ENCODE results near the gene CNPY1.
A peak's percentile ranks its signal among the peaks of the same experiment; 100 is the strongest.

Gene CNPY1

DNA sequence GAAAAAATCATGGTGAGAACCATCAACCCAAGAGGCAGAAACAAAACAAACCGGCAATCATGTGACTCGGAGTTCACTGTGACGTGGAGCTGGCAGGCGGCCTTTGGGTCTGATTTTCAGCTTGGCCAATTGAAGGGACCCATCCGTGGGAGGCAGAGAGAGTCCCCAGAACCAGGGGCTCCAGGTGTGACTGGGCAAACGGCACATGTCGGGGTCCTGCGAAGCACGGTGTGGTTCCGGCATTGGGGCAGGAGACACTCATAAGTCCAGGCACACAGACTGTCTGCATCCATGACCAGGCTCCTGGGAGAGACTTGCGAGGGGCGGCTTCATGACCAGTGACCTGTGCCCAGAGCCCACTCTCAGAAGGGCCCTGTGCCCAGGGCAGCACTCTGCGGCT, 12.6 kb upstream of the CNPY1 start:
- no peak for DNase-seq (ENCODE audit: low read depth in 2 of 2)

DNA sequence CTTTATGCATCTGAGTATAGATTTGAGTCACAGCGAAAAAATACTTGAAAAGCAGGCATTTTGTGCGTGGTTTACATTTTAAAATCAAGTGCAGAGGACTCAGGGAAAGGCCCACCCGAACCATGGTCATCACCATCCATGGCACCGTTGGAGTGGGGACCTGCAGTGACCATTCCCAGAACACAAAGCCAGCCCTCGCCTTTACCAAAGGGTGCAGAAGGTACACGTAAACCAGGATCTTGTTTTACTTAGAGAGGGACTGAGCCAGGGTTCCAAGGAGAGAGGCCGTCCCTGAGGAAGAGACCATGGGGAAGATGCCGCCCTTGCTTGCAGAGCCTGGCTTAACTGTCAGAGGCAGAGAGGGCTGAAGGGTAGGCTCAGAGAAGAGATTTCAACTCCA, 12.0 kb upstream of the CNPY1 start:
- DNase-seq (ENCODE audit: low read depth in 2 of 2) = no peak

DNA sequence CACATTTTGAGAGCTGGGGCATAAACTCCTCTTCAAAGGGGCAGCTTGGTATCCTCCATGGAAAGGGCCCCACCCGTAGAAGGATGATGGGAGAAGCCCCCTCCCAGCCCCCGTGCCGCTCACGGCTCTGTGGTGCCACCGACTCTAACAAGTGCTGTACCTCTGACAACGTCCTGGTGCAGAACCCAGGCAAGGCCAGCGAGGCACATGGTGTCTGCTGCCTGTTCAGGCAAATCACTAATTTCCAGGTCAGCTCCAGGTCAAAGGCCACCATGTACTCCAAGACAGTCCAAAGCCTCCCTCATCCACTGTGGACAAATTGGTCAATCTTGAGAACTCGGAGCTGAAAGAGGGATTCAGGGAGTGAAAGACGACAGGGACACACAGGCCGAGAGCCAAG, 11.4 kb upstream of the CNPY1 start:
- DNase-seq (ENCODE audit: low read depth in 2 of 2) = no peak

DNA sequence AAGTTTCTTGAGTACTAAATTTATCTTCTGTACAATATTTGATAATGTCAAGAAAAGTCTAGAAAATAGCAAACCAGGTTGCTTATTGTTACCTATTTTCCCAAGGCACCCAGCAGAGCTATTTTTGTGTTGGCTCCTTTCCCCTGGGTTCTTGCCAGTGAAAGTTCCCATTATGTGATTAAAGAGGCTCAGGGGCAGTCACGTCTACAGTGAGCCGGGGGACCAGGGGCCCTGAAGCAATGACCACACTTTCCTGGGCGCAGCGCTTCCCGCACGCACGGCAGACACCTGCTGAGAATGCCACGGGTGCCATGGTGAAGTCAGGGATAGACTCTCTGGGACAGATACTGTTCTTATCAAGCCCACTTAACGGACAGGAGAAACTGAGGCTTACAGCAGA, 10.4 kb upstream of the CNPY1 start:
- DNase-seq (ENCODE audit: low read depth in 2 of 2) = no peak

DNA sequence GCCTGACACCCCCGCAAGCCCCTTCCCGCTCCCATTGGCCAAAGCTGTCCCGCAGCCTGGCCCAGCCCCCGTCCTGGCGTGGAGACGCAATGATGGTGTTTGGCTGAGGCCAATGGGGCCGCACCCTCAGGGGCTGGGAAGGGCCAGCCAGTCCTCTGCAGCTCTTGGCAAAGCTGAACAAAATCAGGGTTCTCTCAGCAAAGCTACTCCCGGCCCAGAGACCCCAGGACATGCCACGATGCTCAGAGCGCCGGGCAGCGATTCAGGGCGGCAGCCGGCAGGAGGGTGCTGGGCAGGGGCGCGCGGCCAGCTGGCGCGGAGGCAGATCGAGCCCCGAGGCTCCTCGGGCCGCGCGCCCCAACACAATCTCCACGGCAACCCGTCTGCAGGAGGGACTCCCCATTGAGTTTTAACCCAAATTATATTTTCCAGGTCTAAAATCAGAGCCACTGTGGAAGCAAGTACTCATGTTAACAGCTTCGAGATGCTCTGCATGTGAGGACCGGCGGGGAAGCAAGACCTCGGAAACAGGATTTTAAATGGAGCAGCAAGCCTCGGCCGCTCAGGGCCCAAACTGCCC, 8.8 kb upstream of the CNPY1 start:
- no peak for DNase-seq (ENCODE audit: low read depth in 2 of 2)

DNA sequence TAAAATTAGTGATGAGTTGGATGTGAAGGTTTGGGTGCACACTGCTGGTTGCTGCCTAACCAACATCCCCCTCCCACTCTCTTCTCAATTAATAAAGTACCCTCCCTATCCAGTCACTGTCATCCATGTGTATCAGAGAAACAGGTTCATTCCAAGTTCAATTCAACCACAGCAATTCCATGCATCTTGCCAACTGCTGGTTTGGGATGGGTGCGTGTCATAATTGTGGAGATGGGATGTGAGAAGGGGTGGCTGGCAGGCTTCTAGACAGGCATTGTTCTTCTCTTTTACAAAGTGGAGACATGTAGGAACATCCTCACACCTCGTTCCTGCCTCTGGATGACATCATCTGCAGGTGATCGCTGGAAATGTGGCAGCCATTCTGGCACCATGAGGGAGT, 7.5 kb upstream of the CNPY1 start:
- no peak for DNase-seq (ENCODE audit: low read depth in 2 of 2)

DNA sequence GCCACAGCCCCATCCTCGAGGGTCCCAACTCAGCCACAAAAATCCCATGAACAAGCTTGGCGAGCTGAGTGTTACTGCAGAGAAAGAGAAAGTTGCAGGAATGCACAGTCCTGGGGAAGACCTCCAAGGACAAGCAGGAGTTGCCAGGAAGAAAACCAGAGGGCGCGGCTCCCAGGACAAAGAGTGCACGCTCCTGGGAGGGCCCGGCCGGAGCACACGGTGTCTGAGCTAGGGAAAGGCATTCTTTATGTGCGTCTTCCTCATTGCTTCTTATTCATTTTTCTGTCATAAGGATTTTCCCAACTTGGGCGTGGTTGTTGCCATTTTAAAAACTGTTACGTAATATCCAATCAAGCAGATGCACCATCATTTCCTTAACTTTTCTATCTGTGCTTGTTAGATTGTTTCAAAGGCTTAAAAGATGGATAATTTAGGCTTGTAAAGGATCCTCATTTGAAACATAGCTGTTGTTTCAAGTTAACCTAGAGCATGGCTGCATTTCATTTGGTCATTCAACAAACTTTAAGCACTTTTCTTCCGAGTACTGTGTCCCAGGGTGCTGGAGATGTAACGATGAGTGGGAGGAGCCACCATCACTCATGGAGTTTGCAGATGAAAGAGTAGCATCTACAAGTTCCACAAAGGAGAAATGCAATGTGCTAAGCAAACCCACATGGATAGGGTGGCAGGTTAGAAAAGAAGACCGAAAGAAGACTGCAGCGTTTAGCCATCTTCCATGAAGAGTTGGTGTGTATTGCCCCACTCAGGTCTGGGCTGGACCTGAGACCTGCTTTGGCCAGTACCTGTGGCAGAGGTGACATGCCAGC, 5.6 kb upstream of the CNPY1 start:
- no peak for DNase-seq (ENCODE audit: low read depth in 2 of 2)

DNA sequence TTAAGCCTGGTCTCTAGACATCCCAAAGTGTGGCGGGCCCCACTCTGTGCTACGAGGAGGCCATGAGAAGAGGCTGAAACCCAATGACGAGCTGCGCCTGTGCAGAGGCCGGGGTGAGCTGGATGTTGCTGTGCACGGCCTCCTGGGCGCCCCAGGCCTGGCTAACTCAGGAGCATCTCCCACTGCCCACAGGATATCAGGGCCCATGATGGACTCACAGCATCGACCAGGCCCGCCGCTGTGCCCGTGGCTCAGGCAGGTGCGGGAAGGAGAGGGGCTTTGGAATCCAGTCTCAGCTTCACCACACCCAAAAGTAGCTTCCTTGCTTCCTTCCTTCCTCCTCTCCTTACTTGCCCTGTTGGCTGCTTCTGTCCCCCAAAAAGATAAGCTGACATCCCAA, 4.6 kb upstream of the CNPY1 start:
- no peak for DNase-seq (ENCODE audit: low read depth in 2 of 2)

DNA sequence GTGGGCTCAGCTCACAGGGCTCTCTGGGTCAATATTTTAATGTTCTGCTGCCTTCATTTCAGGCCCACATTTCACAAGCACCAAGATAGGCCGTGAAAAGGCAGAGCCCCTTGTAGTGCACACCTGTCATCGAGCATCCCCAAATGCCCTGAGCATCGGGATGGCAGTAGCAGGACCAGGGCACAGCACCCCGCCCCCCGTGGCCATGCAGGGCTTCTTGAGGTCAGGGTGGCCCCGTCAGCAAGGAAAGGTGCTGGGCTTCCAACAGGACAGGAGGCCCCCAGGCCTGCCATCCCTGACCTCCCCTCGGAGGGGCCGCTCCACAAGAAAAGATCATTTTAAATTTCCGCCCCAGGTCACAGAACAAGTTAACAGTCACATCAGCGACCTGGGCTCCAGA, 2.9 kb upstream of the CNPY1 start:
- no peak for DNase-seq (ENCODE audit: low read depth in 2 of 2)

DNA sequence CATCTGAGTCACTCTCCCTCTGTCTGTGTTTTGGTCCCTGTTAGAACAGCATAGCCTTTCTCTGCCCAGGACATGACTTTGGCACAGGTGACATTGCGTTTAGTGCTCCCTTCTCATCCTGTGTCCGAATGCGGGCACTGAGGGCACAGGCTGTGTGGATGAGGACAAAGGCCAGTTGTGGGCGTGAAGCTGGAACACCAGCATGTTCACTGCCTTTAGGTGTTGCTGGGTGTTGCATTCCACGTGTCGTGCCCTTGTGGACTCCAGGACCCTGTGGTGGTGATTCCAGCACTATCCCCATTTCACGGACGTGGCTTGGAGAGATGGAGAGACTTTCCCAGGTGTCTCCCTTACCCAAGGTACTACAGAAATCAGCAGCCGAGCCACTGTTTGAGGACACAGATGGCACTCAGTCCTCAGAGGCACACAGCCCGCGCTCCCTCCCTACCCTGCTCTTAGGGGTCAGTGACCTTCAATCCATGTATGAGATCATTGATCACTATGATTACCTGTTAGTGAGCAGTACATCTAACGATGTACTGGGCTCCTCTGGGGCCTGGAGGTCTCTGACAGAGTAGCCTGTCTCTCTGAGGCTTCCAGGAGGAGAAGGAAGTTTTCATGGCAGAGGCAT, 917 bp upstream of the CNPY1 start:
- DNase-seq (ENCODE audit: low read depth in 2 of 2) = no peak

DNA sequence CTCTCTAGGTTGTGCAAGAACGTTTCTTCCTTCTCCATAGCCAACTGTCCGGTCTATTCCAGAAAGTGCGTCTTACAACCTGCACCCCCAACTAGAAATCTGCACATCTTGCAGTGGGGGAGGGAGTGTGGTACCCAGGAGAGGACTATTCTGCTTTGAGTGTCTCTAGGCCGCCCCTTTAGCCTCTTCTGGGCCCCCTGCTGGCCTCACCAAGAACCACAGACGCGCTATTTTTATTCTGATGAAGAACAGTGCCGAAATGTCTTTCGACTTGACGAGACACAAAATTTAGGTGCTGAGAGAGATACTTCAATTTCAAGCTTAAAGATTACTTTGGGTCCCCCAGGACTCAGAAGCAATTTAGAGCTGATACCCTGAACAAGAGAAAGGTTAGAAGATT, 1.0 kb downstream of the CNPY1 start:
- DNase-seq (ENCODE audit: low read depth in 2 of 2) = no peak

DNA sequence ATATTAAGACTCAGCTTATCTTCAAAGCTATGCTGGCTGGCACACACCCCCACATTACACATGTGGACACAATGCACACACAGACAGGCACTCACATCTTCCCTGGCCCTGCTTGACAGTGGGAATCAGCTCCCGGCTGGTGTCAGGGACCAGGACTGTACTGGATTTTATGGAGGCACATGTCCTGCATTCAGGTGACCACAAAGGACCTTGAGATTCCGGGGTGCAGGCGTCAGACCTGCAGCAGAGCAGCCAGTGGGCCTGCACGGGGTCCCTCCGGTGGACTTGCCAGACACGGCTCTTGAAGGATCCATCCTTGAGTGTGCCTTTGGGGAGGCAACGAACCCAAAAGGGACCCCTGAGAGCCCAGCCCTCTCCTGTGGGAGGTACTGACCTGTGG, 1.9 kb downstream of the CNPY1 start:
- no peak for DNase-seq (ENCODE audit: low read depth in 2 of 2)

DNA sequence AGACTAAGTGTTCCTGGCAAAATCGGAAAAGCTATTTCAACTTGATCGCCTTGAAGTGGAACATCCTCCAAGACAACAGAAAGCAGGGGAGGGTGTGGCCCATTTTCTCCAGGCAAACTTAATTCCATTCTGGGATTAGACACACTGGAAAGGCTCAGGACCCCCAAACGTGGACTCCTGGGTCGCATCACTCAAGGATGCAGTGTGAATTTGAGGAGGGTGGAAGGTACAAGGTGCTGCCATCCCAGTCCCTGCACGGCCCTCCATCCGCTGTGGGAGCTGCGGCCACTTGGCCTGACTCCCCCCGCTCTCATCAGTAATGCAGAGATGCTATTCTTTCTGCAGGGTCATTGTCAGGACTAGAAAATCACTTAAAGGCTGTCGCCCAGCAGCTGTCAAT, 2.4 kb downstream of the CNPY1 start:
- DNase-seq (ENCODE audit: low read depth in 2 of 2) = no peak

DNA sequence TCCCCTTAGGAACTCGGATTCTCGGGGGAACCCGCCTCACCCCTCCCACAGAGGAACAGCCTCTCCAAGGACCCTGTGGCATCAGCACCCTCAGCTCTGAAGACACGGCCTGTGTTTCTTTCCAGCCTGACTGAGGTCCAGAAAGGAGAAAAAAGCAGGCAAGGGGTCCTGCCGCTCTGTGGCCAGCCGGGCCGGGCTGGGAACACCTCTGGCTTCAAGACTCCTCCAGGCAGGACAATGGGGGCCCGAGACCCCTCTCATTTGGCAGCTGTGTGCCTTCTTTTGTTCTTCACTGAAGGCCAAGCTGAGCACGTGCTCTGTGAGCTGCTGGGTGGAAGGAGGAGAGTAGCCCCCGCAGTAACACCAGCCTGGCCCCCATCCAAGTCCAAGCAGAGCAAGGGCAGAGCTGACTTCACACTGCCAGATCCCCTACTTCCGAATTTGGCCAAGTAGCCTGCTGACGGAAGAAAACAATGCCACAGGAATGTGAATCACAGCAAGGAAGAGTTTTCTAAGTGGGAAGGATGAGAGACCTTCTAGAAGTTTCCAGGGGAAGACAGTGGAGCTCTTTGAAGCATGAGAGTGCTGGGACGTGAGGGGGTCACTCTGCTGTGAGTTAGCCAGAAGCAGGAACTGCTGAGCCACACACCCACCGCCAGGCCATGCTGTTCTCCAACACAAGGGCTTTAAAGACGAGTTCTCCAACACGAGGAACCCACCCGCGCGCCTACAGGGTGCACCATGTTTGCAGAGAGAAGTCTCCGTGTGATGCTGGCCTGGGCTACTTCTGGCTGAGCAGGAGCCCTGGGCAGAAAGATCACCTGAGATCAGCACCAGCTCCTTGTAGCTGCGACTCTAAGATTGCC, 3.1 kb downstream of the CNPY1 start:
- no peak for DNase-seq (ENCODE audit: low read depth in 2 of 2)

DNA sequence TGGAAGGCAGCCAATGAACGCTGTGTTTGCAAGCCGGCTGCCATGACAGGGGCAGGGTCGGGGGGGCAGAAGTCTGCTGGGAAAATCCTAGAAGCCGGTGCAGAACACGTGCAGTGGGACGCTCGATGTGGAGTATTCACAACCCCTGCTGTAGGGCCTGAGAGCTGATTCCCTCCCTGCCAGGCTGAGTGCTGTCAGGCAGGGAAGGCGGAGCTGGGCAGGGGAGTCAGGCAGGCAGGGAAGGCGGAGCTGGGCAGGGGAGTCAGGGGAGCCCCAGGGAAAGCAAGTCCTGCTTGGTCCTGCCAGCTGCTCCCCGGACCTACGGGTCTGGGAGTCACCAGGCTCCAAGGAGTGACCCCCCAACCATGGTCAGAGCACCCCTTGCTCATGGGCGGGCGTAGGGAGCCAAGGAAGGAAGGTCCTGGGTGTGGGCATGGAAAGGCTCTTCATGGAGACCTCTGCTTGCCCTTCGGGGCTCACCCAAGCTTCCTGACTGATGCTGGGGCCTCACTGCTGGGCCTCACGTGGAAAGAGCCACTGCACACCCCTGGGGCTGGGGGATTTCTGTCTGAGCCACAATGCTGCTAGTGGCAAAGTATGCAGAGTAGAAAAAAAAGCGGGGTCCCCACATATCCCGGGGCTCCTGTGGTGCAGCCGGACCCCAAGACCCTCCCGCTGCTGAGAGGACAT, 4.2 kb downstream of the CNPY1 start:
- DNase-seq (ENCODE audit: low read depth in 2 of 2) = no peak

DNA sequence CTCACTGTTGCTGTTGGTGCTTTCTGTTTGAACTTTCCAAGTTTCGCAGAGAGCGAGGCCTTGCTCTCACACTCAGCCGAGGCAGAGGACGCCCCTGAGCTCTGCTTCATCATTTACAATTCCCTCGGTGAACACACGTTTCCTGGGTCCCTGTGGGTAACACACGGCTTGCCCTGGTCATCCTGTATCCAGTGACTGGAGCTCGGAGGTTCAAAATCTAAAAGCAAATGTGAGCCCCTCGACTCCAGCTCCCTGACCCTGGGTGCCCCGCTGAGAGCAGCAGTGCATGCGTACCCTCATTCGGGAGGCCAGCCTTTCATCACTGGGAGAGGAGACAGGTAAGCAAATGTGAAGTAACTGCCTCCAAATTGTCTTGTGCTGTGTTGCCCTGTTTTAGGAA, 5.8 kb downstream of the CNPY1 start:
- DNase-seq (ENCODE audit: low read depth in 2 of 2) = no peak

DNA sequence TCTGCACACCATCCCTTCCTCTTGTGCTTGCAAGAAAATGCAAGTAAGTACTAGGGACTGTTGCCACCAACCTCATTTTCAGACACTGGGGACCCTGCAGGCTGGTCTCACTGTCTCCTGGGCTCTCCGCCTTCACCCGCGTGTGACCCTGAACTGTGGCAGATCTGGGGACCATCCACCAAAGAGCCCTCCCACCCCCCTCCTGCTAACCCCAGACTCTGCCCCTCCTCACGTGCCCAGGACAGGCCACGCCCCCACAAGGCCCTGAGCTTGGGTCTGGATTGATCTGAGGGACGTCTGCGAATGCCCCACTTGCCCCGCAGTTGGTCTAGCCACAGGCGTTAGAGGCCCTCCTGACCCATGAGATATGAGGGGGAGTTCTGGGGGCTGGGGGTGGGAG, 8.1 kb downstream of the CNPY1 start:
- no peak for DNase-seq (ENCODE audit: low read depth in 2 of 2)

DNA sequence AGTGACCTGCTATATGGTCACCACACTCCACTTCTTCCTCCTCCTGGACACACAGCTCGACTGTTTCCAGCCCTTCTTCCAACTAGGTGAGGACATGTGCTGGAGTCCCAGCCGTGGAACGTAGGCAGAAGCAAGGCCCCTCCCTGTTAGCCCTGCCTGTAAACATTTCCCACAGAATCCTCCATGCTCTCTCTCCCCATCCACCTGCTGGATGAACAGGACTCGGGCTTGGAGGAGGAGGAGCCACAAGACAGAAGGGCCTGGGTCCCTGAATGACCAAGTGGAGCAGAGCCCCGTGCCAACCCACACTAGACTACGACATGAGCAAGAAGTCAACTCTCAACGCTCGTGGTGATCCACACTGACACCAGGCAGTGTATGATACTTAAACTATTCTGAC, 9.9 kb downstream of the CNPY1 start:
- DNase-seq (ENCODE audit: low read depth in 2 of 2) = no peak

DNA sequence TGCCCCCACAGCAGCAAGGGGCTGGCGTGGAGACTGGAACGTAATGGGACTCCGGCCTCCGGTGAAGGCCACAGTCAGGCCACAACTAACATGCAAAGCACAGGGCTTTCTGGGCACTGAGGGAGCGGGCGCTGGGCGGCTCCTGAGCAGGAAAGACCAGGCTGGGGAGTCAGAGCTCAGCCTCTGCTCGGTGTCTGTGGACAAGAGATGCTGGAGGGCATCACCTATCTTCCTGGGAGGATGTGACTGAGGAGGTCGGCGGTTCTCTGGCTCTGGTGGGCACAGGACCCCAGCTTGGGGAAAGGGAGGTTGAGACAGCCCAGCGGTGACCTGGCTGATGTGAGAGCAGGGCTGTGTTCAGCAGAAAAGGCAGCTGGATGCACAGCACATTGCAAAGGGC, 11.7 kb downstream of the CNPY1 start:
- DNase-seq (ENCODE audit: low read depth in 2 of 2) = no peak

DNA sequence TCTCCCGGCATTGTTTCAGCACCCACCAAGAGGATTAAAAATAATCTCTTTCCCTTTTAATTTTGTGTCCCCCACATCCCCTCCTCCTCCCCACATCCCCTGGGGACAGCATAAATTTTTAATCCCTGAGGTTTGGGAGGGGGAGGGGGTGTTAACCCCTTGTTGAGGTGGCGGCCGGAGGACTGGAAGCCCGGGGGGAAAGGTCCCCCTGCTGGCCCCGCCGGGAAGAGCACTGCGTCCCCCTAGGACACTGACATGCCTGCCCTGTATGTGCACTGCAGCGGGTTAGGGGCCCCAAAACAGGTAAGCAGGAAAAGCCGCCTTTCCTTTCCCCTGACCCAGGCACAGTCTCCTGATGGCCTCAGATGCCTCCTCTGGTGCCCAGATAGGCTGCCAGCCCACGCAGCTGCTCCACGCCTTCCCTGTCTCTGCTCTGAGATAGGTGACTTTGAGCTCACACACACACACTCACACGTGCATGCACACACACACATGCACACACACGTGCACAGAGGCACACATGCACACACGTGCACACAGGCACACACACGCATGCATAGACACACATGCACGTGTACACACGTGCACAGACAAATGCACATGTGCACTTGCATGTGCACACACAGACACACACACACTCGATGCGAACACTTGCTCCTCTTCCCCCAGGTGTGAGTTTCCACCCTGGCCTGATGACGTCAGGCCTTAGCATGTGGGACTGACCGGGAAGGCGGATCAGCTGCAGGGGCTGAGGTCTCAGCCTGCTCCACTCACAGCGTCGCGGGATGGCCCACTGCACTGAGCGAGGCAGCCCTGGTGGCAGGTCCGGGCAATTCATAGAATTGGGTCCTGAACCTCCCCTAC, 12.3 kb downstream of the CNPY1 start:
- DNase-seq (ENCODE audit: low read depth in 2 of 2) = peak; percentile 31 to 41
